Neural progenitor cell (in vitro differentiated cells): ENCODE results near the gene MAP9. TPM values are rescaled to one million over a fixed set of nuclear protein-coding genes. Genes with fewer than 3 reads are reported as not detected.
A peak's percentile ranks its signal among the peaks of the same experiment; 100 is the strongest.
"Not testable (repeated sequence)": the region's sequence is repeated elsewhere in the genome, so short reads cannot be mapped to it uniquely, and the experiment has no call there.

Experiments used
- DNase-seq: peaks from one replicate; pipeline ENCODE4 v3.0.0-alpha.2; 2016; ENCODE audit warnings: low spot score
- H2AFZ ChIP-seq: fragments of 200-600 bp; sonication (generic); replicated peaks from 2 replicates; pipeline ENCODE4 v1.6.1; 2016; ENCODE audit warnings: antibody characterized with exemption
- H3F3A ChIP-seq: fragments of 200-600 bp; sonication (generic); 2 replicates; pipeline ENCODE4 v1.6.1; 2016; ENCODE audit warnings: antibody characterized with exemption, low read depth
- H3K27ac ChIP-seq: fragments of 200-600 bp; sonication (generic); 2 replicates; pipeline ENCODE4 v1.5.1; 2016; ENCODE audit warnings: mild to moderate bottlenecking
- H3K27me3 ChIP-seq: fragments of 200-600 bp; sonication (generic); 2 replicates; pipeline ENCODE4 v1.6.1; 2016; ENCODE audit warnings: mild to moderate bottlenecking, moderate library complexity
- H3K36me3 ChIP-seq: fragments of 200-600 bp; sonication (generic); 2 replicates; pipeline ENCODE4 v1.5.1; 2016
- H3K4me1 ChIP-seq: fragments of 200-600 bp; sonication (generic); 2 replicates; pipeline ENCODE4 v1.6.1; 2016; ENCODE audit warnings: mixed run types
- H3K4me2 ChIP-seq: fragments of 200-600 bp; sonication (generic); 2 replicates; pipeline ENCODE4 v1.6.1; 2016
- H3K4me3 ChIP-seq: fragments of 200-600 bp; sonication (generic); 2 replicates; pipeline ENCODE4 v1.5.1; 2016
- H3K79me2 ChIP-seq: fragments of 200-600 bp; sonication (generic); 2 replicates; pipeline ENCODE4 v1.6.1; 2016; ENCODE audit warnings: low read depth
- H3K9ac ChIP-seq: fragments of 200-600 bp; sonication (generic); 2 replicates; pipeline ENCODE4 v1.6.1; 2016
- H3K9me3 ChIP-seq: fragments of 200-600 bp; sonication (generic); 2 replicates; pipeline ENCODE4 v1.5.1; 2016; ENCODE audit warnings: low read depth
- H4K20me1 ChIP-seq: fragments of 200-600 bp; sonication (generic); 2 replicates; pipeline ENCODE4 v1.6.1; 2016; ENCODE audit warnings: low read depth
- H3K27ac Mint-ChIP-seq: 3 replicates; pipeline ENCODE4 v1.8.0; 2021; ENCODE audit warnings: mixed read lengths
- H3K27me3 Mint-ChIP-seq: 2 replicates; pipeline ENCODE4 v1.8.0; 2022; ENCODE audit warnings: low read depth, mild to moderate bottlenecking, inconsistent platforms, moderate library complexity, mixed read lengths; ENCODE audit not compliant: insufficient read depth
- H3K36me3 Mint-ChIP-seq: 3 replicates; pipeline ENCODE4 v1.8.0; 2021; ENCODE audit warnings: mixed read lengths
- H3K4me1 Mint-ChIP-seq: 3 replicates; pipeline ENCODE4 v1.8.0; 2021; ENCODE audit warnings: mixed read lengths
- H3K4me3 Mint-ChIP-seq: 3 replicates; pipeline ENCODE4 v1.8.0; 2021; ENCODE audit warnings: mild to moderate bottlenecking, moderate library complexity, mixed read lengths
- H3K9me3 Mint-ChIP-seq: 3 replicates; pipeline ENCODE4 v1.8.0; 2020; ENCODE audit warnings: mixed read lengths
- EZH2 ChIP-seq: fragments of 200-600 bp; sonication (generic); IDR thresholded peaks from 2 replicates; pipeline ENCODE4 v1.6.1; 2017; ENCODE audit warnings: antibody characterized with exemption, mild to moderate bottlenecking, moderate library complexity
- EZH2phosphoT487 ChIP-seq: fragments of 200-600 bp; sonication (generic); IDR thresholded peaks from 2 replicates; pipeline ENCODE4 v1.6.1; 2017; ENCODE audit warnings: antibody characterized with exemption
- total RNA-seq: library from RNA; depleted of rRNA; stranded (reverse); fragments of >200 nt; gene quantifications from 2 replicates; pipeline ENCODE4 v1.2.3, GENCODE V29; 2015; ENCODE audit warnings: low replicate concordance
- TF ChIP-seq, protein P1 (sequence below): fragments of 200-600 bp; sonication (generic); IDR thresholded peaks from 2 replicates; pipeline ENCODE4 v1.5.1; 2017; ENCODE audit warnings: antibody characterized with exemption, mild to moderate bottlenecking

The MAP9 gene
- 14.2 and 29.1 TPM in 2 replicates for total RNA-seq

DNA sequence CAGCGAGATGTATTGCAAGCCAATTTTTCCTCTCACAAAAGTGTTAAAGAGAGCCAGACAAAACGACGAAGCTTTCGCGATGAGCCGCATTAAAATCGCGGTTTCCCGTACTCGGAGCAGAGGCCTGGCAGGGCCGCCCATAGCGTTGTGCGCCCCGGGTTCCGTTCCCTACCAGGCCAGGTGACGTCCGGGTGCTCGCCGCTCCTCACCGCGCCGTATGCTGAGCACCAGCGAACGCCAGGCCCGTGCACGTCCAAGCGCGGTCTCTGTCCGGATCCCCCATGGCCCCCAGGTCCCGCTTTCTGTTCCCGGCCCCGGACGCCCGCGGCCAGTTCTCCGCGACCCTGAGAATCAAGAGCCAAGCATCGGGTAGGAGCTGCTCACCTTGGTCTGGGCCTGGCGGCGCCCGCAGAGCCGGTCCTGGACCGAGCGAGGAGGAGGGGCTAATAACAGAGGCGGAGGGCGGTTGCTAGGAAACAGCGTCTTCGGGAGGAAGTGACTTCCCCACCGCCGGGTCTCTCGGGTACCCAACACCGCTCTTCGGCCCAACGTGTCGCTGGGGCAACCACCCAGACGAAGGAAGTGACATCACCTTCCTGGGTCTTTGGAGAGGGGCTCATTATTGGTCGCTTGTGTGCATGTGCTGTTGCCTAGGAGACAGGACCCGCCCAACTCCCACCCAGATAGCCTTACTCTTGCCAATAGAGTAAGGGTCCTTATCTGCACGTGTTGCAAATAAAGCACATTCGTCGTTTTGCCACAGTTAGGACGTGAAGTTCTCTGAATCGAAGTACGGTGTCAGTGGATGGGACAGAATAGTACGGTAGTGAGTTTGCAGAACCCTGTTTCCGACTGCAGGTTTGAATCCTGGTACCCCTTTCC is at the start of gene MAP9:
MAP9 (minus strand) TSS at position 579 of the 882 bp plus-strand sequence. CDS start 1,115 bp downstream, outside the sequence.
- Mint-ChIP-seq H3K4me3 (peak within 1 kb of the TSS; percentile 96), H3K27ac (peak within 1 kb of the TSS; percentile 78), H3K4me1 (peaks cover 22% of the 10 kb centered on the region), H3K27me3 (no peaks in the 10 kb centered on the region), H3K9me3 (no peaks in the 10 kb centered on the region), H3K36me3 (peaks cover 4% of the 10 kb centered on the region)
- Histone ChIP-seq H2AFZ (peak within 1 kb of the TSS; percentile 80), H4K20me1 (no peaks in the 10 kb centered on the region), H3K4me1 (peaks cover 11% of the 10 kb centered on the region), H3K79me2 (peaks cover 23% of the 10 kb centered on the region), H3K4me3 (peak within 1 kb of the TSS; percentile 61), H3K27ac (no peak within 1 kb of the TSS), H3K36me3 (peaks cover 8% of the 10 kb centered on the region), H3F3A (no peaks in the 10 kb centered on the region), H3K4me2 (peak within 1 kb of the TSS; percentile 79), H3K9ac (peak within 1 kb of the TSS; percentile 17), H3K27me3 (peaks cover 19% of the 10 kb centered on the region), H3K9me3 (no peaks in the 10 kb centered on the region)
- DNase-seq = peak; percentile 99
- TF ChIP-seq, protein P1, sequence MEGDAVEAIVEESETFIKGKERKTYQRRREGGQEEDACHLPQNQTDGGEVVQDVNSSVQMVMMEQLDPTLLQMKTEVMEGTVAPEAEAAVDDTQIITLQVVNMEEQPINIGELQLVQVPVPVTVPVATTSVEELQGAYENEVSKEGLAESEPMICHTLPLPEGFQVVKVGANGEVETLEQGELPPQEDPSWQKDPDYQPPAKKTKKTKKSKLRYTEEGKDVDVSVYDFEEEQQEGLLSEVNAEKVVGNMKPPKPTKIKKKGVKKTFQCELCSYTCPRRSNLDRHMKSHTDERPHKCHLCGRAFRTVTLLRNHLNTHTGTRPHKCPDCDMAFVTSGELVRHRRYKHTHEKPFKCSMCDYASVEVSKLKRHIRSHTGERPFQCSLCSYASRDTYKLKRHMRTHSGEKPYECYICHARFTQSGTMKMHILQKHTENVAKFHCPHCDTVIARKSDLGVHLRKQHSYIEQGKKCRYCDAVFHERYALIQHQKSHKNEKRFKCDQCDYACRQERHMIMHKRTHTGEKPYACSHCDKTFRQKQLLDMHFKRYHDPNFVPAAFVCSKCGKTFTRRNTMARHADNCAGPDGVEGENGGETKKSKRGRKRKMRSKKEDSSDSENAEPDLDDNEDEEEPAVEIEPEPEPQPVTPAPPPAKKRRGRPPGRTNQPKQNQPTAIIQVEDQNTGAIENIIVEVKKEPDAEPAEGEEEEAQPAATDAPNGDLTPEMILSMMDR = no peak
- TF ChIP-seq EZH2phosphoT487 = peak; percentile 27

GRCh38 chr4:155424778-155425177 is 48.0 kb upstream of the MAP9 start:
- not testable (repeated sequence) for H3K4me3 ChIP-seq, H3K4me1 ChIP-seq, H3K4me1 Mint-ChIP-seq, H3K27ac ChIP-seq, H3K9ac ChIP-seq, H3F3A ChIP-seq, H3K79me2 ChIP-seq, H3K4me2 ChIP-seq, H3K27me3 Mint-ChIP-seq, DNase-seq, H3K36me3 ChIP-seq, H3K27me3 ChIP-seq, H4K20me1 ChIP-seq, H3K4me3 Mint-ChIP-seq, H3K27ac Mint-ChIP-seq, H2AFZ ChIP-seq, H3K36me3 Mint-ChIP-seq
- H3K9me3 Mint-ChIP-seq = peaks cover 23% of the 10 kb centered on the region
- H3K9me3 ChIP-seq = peaks cover 19% of the 10 kb centered on the region

GRCh38 chr4:155423671-155424070 is 46.9 kb upstream of the MAP9 start:
- no peak overlapping the region for H3K27ac Mint-ChIP-seq
- no peak overlapping the region for H2AFZ ChIP-seq
- H3K27ac ChIP-seq = no peak overlapping the region
- H3K36me3 ChIP-seq = peaks cover 9% of the 10 kb centered on the region
- no peaks in the 10 kb centered on the region for H4K20me1 ChIP-seq
- DNase-seq = no peak
- no peaks in the 10 kb centered on the region for H3K27me3 Mint-ChIP-seq
- TF ChIP-seq, protein P1 = no peak
- no peak for TF ChIP-seq EZH2
- no peak for TF ChIP-seq EZH2phosphoT487
- no peak overlapping the region for H3K4me2 ChIP-seq
- no peaks in the 10 kb centered on the region for H3K27me3 ChIP-seq
- no peaks in the 10 kb centered on the region for H3K79me2 ChIP-seq
- no peak overlapping the region for H3K4me3 Mint-ChIP-seq
- H3K4me1 Mint-ChIP-seq = no peaks in the 10 kb centered on the region
- peaks cover 17% of the 10 kb centered on the region for H3K9me3 ChIP-seq
- no peak overlapping the region for H3K9ac ChIP-seq
- no peaks in the 10 kb centered on the region for H3K4me1 ChIP-seq
- H3F3A ChIP-seq = peaks cover 9% of the 10 kb centered on the region
- no peak overlapping the region for H3K4me3 ChIP-seq
- H3K9me3 Mint-ChIP-seq = peaks cover 23% of the 10 kb centered on the region
- no peaks in the 10 kb centered on the region for H3K36me3 Mint-ChIP-seq

DNA sequence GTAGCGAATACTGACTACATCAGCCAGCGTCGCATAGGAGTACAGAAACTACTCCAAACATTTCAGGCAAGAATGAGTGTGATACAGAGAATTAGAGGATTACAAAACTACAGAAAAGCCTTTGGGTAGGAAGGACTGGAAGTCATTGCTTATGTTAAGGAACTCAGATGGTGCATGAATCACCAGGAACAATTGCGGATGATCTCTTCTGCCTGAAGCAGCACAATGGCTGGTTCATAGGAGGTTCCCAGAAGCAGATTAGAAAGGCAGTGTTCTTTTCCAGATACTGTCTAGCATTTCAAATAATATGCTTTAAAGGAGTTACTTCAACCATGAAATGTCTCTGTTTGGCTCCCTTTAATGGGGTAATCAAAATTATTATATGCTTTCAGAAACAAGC is 42.5 kb upstream of the MAP9 start:
- TF ChIP-seq, protein P1 = no peak
- TF ChIP-seq EZH2phosphoT487 = no peak
- TF ChIP-seq EZH2 = no peak
- no peak overlapping the region for H3K27ac ChIP-seq
- H3K4me3 Mint-ChIP-seq = no peak overlapping the region
- no peaks in the 10 kb centered on the region for H3K79me2 ChIP-seq
- no peak overlapping the region for H3K27ac Mint-ChIP-seq
- no peaks in the 10 kb centered on the region for H4K20me1 ChIP-seq
- H3K27me3 Mint-ChIP-seq = no peaks in the 10 kb centered on the region
- no peak overlapping the region for H3K4me3 ChIP-seq
- no peaks in the 10 kb centered on the region for H3K4me1 Mint-ChIP-seq
- H3K9me3 Mint-ChIP-seq = peaks cover 10% of the 10 kb centered on the region
- H3K9me3 ChIP-seq = no peaks in the 10 kb centered on the region
- H2AFZ ChIP-seq = no peak overlapping the region
- H3K4me1 ChIP-seq = no peaks in the 10 kb centered on the region
- no peaks in the 10 kb centered on the region for H3F3A ChIP-seq
- H3K9ac ChIP-seq = no peak overlapping the region
- no peaks in the 10 kb centered on the region for H3K36me3 ChIP-seq
- H3K36me3 Mint-ChIP-seq = no peaks in the 10 kb centered on the region
- H3K4me2 ChIP-seq = no peak overlapping the region
- no peaks in the 10 kb centered on the region for H3K27me3 ChIP-seq
- DNase-seq = peak; percentile 23
